Left cardiac atrium (tissue), 4 donors: ENCODE measurements around the gene KIF7. TPM values are rescaled to one million over a fixed set of nuclear protein-coding genes. Genes with fewer than 3 reads are reported as not detected.
A peak's percentile ranks its signal among the peaks of the same experiment; 100 is the strongest.
"Not testable (repeated sequence)": the region's sequence is repeated elsewhere in the genome, so short reads cannot be mapped to it uniquely, and the experiment has no call there.

Experiments
- ATAC-seq, 2 donors: fragments of 200-7000 bp; cut with Tn5 transposase; one replicate each; pipeline ENCODE4 v1.9.1; 2020; ENCODE audit warnings: mild to moderate bottlenecking in 2 of 2, moderate library complexity in 2 of 2
- DNase-seq: peaks from one replicate; pipeline ENCODE4 v3.0.0-alpha.2; 2020
- intact Hi-C, 2 donors: fragments of 100-400 bp; cut with DNase I; formaldehyde crosslinking; loops; one replicate each; pipeline versions ENCODE4 v1.14.1 to v1.15.1; 2022 to 2023
- long read RNA-seq: library from polyadenylated mRNA; unstranded; transcript quantifications from one replicate; pipeline ENCODE4 v2.0.0, GENCODE V29; 2021
- total RNA-seq, 2 donors: library from RNA; stranded (reverse); fragmentation: NEBNext Ultra II Directional; extraction: Animal tissue kit (Norgen Biotek cat#: 25700); gene quantifications; one replicate each; pipeline ENCODE4 v1.2.1, GENCODE V29; 2021
- donor health status: DM: no; HTN: yes; CAD: no.
- donor health status: DM: no; HTN: yes; CAD: no; lungs with severe emphysema.
- donor health status: DM: yes; HTN: yes; CAD: no.
- donor health status: Dilated cardiomyopathy.

Gene KIF7
- total RNA-seq, result 1 to 10 TPM; 2.4 to 4.8 TPM
- long read RNA-seq, partial matches to known transcripts, result 0 of 2 reads
- long read RNA-seq, other reads (novel, unspliced or antisense), result 2 of 2 reads

GRCh38 chr15:89654847-89655805 lies at the start of gene KIF7:
Gene KIF7, minus strand, starts transcription at chr15:89655467. Its CDS starts 2,537 bp downstream, at chr15:89652930.
- ATAC-seq, result peak; percentile 86 to 89

GRCh38 chr15:89704411-89704810 lies 49.1 kb upstream of the KIF7 start:
- ATAC-seq, result no peak
- intact Hi-C loops, result no loop called here
- no peak for DNase-seq

More at GRCh38 chr15:89654847-89655805, at the start of gene KIF7:
- intact Hi-C loops, result no loop called here
- no peak for DNase-seq

GRCh38 chr15:89695198-89695597 lies 39.9 kb upstream of the KIF7 start:
- no peak for DNase-seq
- intact Hi-C loops, result no loop called here
- no peak for ATAC-seq

- intact Hi-C loops, result no loop called here
- no peak for DNase-seq
- ATAC-seq, result no peak
Observed at GRCh38 chr15:89693696-89694095, 38.4 kb upstream of the KIF7 start.

GRCh38 chr15:89693091-89693490 lies 37.8 kb upstream of the KIF7 start:
- intact Hi-C loops, result no loop called here
- DNase-seq (no peak), ATAC-seq (no peak)

GRCh38 chr15:89690276-89691218 lies 35.3 kb upstream of the KIF7 start, which contains the start of the genes PEX11A and WDR93:
Gene PEX11A, minus strand, starts transcription at chr15:89690754. Its CDS starts 122 bp downstream, at chr15:89690632.
Gene WDR93, plus strand, starts transcription at chr15:89690811. Its CDS starts 10,936 bp downstream, at chr15:89701747.
- peak; percentile 86 for DNase-seq
- intact Hi-C loops, result no loop called here
- peak; percentile 94 to 98 for ATAC-seq

- DNase-seq, intact Hi-C loops, ATAC-seq: not testable (repeated sequence)
Observed at GRCh38 chr15:89689930-89690275, 34.6 kb upstream of the KIF7 start.

GRCh38 chr15:89686522-89686921 lies 31.3 kb upstream of the KIF7 start:
- ATAC-seq (peak in 1 of 2 donors; percentile 28), DNase-seq (no peak)
- intact Hi-C loops, result no loop called here

- ATAC-seq (no peak), DNase-seq (no peak)
- intact Hi-C loops, result no loop called here
Observed at GRCh38 chr15:89685995-89686394, 30.7 kb upstream of the KIF7 start.

GRCh38 chr15:89681146-89681545 lies 25.9 kb upstream of the KIF7 start:
- intact Hi-C loops, result loop anchor here in 1 of 2 donors (2.0 kb wide), 1 partner anchor 34 kb away; no protein-coding TSS in a partner anchor
- DNase-seq (no peak), ATAC-seq (peak in 1 of 2 donors; percentile 12)

GRCh38 chr15:89680282-89680873 lies 25.1 kb upstream of the KIF7 start:
- intact Hi-C loops, result loop anchor here in 1 of 2 donors (2.0 kb wide), 1 partner anchor 34 kb away; no protein-coding TSS in a partner anchor
- peak; percentile 74 for DNase-seq
- ATAC-seq, result peak; percentile 94 to 98

GRCh38 chr15:89679212-89679611 lies 23.9 kb upstream of the KIF7 start, which contains the start of gene PLIN1:
Gene PLIN1, minus strand, starts transcription at chr15:89679367. Its CDS starts 1,878 bp downstream, at chr15:89677489.
- ATAC-seq (peak in 1 of 2 donors; percentile 47), DNase-seq (no peak)
- intact Hi-C loops, result no loop called here

- no peak for DNase-seq
- intact Hi-C loops, result no loop called here
- no peak for ATAC-seq
Observed at GRCh38 chr15:89677381-89677780, 22.1 kb upstream of the KIF7 start.

GRCh38 chr15:89675606-89676005 lies 20.3 kb upstream of the KIF7 start:
- intact Hi-C loops, result no loop called here
- DNase-seq (no peak), ATAC-seq (no peak)

- intact Hi-C loops, result no loop called here
- DNase-seq (no peak), ATAC-seq (peak in 1 of 2 donors; percentile 33)
Observed at GRCh38 chr15:89674526-89674925, 19.3 kb upstream of the KIF7 start.

GRCh38 chr15:89673165-89673512 lies 17.9 kb upstream of the KIF7 start:
- ATAC-seq (peak; percentile 6 to 8), DNase-seq (no peak)
- intact Hi-C loops, result no loop called here

GRCh38 chr15:89672221-89673164 lies 17.2 kb upstream of the KIF7 start:
- intact Hi-C loops, result no loop called here
- DNase-seq (no peak), ATAC-seq (peak in 1 of 2 donors; percentile 20)

- ATAC-seq, result peak in 1 of 2 donors; percentile 10
Observed at GRCh38 chr15:89671687-89672086, 16.4 kb upstream of the KIF7 start.

More at GRCh38 chr15:89671687-89672086, 16.4 kb upstream of the KIF7 start:
- no peak for DNase-seq
- intact Hi-C loops, result no loop called here
